AG08396 (cell line): ENCODE results near the gene MITF.
A peak's percentile ranks its signal among the peaks of the same experiment; 100 is the strongest.
"Not testable (repeated sequence)": the region's sequence is repeated elsewhere in the genome, so short reads cannot be mapped to it uniquely, and the experiment has no call there.

ENCODE experiments used
- DNase-seq: peaks from one replicate; pipeline ENCODE4 v3.0.0; 2012; ENCODE audit warnings: low spot score, mixed read lengths

MITF gene

DNA sequence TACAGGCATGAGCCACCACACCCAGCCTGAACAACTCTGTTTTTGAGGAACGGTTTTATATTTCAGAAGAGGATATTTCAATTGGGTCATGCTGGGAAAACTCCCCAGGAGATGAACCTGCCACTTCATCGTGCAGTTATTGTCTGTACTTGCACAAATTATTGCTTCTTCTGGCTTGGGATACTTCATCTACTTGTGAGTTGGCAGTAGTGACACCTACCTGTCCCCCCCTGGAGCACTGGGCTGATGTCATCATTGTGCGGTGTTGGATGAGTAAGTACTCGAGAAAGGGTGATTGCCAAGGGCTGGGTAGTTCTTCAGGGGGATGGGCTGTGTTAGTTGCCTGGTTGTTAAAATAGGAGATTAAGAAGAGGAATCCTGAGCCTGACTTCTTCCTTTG is 175.1 kb downstream of the MITF start:
- DNase-seq, result no peak

DNA sequence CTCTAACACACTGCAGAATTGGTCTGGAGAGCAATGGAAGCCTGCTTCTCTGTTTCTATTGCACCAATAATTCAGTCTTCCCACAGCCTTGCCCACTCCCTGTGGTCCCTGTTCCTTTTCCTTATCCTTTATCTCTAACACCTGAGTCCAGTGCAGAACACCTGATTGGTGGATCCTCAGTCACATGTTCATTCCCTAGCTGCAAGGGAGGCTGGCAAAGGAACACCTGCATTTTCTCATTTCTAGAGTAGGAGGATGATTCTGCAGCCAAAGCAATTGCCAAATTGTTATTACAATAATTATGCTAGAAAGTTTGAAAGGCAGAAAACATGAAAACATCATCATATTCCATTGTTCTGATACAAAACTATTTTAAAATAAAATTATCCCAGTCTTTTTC is 176.5 kb downstream of the MITF start:
- DNase-seq, result no peak

DNA sequence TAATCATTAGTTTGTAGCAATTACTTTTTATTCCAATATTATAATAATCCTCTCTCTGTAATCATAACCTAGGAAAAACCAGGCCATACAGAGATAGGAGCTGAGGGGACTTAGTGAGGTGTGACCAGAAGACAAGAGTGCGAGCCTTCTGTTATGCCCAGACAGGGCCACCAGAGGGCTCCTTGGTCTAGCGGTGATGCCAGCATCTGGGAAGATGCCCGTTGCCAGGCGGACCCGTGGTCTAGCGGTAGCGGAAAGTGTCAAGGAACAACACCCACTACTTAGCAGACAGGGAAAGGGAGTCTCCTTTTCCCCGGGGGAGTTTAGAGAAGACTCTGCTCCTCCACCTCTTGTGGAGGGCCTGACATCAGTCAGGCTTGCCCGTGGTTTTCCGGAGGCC is 180.7 kb downstream of the MITF start:
- DNase-seq, result not testable (repeated sequence)

DNA sequence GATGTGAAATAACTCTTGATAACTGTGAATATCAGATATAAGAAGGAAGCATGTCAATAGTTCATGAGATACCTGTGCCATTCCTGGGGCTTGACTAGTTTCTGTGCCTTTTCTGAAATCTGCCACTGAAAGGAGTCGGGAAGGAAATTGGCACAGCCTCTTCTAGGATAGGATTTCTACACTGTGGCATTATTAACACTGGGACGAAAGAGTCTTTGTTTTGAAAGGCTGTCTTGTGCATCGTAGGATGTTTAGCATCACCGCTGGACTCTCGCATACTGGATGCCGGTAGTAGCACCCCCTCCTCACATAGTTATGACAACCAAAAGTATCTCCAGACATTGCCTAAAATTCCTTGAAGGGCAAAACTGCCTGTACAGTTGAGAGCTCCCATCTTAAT is 182.4 kb downstream of the MITF start:
- DNase-seq, result no peak

DNA sequence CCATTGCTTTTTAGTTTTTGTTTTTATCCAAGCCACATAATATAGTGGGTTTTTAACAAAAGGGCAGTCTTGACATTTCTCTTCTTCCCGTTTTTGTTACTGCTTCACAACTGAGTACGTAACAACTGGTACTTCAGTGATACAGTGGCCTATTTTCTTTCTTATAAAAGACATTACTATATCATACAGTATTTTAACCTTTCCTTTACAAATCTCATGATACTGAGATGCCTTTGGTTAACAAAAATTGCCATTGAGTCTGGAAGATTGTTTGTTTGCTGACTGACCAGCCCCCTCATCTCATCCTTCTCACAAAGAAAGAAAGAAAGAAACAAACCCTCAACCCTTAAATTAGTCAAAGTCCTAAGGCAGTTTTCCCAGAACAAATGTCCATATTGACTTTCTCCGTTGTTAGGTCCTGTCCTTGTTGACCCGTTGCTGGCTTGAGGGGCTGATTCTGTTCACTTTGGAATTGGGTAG is 183.3 kb downstream of the MITF start:
- no peak for DNase-seq

DNA sequence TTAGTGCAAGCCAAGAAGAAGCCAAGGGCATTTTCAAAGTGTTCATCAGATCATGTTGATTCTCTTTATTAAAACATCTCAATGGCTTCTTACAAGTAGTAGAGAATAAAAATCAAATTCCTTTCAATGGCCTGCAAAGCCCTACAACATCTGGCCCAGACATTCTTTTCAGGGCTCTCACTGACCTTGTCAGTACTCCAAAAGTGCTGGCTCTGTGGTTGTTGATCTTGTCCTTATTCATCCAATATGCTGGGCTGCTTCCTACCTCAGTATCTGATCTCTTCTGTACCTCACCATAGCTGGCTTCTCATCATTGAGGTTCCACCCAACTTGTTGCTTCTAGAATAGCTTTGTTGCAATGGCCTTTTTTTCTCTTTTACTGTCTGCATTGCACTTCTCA is 186.2 kb downstream of the MITF start:
- peak; percentile 26 for DNase-seq

DNA sequence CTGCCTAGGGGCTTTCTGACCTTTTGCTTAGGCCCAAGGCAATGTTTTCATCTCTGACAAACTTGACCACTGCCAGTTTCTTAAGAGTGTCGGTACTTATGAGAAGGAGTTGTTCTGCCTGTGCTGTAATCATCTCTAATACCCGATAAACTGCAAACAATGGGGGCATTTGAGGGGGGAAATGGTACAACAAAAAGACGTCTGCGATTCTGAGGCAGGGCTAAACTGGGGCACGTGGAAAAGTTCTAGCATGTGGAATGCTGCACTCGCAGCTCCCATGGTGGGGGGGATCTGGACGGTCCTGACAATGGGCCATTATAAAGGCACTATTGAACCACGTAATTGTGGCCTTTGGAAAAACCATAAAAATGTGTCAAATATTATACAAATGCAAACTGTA is 187.1 kb downstream of the MITF start:
- no peak for DNase-seq

DNA sequence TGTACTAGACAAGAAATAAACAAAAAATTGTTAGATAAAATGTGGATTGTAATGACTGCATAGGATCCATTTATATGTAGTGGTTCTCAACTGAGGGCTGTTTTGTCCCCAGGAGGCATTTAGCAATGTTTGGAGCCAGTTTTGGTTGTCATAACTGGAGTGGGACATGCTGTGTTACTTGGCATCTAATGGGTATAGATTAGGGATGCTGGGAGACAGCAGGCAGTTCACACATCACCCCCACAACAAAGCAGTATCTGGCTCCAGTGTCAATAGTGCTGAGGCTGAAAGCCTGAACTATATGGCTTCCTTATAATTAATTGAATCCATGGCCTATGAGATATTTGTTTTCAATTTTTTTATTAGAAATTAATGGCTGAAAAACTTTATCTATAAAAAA is 188.3 kb downstream of the MITF start:
- DNase-seq, result no peak

DNA sequence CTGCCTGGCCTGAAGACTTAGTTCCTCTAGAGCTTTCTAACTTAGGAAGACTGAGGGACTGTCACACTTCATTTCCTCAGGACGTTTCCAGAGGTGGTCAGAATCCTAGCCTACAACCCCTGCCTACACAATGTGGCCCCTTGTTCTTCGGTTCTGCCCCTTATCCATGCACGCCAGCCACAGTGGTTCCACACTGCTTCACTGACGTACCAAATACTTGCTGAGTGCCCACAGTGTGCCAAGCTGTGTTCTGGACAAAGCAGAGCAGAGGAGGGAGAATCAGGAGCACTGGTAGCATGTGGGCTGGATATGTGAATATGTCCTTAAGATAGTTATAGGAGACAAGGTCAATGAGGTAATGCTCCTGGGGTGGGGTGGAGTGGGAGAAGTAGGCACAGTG is 189.8 kb downstream of the MITF start:
- DNase-seq, result no peak

DNA sequence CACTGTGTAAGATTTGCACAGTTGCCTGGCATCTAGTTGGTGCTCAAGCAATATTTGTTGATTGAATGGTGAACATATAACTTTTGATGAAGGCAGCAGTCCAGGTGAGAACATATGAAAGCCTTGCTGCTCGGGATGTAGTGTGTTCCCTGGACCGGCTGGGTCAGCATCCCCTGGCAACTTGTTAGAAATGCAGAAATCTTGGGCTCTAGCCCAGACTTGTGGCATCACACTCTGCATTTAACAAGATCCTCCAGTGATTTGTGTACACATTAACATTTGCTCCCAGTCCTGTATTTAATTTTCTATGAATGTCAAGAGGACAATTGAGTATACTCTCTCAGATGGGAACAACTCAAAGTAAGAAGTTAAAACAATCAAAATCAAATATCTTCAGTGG is 191.3 kb downstream of the MITF start:
- no peak for DNase-seq

DNA sequence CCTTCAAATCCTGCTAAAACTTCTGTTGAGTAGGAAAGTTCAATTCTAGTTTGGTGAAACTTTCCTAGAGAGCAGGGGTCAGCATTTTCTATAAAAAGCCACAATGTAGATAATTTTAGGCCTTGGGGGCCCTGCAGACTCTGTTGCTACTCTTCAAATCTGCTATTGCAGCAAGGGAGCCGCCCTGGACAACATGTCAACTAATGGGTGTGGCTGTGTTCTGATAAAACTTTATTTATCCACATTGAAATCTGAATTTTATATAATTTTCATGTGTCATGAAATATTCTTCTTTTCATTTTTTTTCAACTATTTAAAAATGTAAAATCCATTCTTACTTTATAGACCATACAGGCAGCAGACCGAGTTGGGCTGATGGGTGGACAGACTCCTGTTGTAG is 192.8 kb downstream of the MITF start:
- no peak for DNase-seq

DNA sequence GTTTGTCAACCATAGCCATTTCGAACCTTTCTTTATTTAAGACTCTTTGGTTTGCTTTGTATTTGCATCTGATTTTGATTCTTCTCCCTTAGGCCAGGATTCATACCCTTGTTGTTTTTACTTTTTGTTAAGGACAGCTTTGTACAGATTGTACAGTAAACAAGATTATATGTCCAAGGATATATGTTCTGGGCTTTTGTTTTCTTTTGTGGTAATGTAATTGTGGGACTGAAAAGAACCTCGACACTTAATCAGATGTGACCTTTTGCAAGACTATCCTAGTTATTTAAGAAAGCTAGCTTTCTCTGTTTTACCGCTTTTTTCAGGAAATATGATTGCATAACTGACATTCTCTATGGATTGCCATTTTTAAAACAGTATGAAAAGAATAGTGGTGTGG is 193.2 kb downstream of the MITF start:
- no peak for DNase-seq

DNA sequence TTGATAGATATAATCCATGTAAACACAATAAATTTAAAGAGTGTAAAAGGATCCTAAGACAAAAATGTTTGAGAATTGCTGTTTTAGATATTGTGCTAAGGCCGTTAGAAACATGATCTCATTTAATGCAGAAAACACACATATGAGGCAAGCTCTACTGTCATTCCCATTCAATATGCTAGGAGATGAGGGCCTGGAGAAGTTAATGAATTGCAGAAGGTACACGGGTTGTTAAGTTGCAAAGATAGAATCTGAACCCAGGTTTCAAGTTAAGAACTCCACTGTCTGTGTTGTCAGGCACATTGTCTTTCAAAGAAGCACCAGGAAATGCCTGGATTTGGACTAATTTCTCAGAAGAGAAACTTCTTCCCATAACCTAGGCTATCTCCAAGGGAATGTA is 195.1 kb downstream of the MITF start:
- no peak for DNase-seq

DNA sequence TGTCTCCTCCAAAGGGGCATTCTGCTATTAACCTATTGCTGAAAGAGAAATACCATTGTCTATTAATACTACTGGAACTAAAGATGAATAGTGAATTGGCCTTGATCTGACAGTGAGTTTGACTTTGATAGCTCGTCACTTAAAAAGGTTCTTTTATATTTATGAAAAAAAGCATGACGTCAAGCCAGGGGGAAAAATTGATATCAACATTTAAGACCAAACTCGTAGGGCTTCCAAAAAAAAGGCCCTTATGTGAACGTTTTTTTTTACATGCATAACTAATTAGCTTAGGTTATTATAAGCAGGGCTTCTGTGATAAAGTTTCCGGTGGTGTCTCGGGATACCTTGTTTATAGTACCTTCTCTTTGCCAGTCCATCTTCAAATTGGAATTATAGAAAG is 197.0 kb downstream of the MITF start:
- no peak for DNase-seq

DNA sequence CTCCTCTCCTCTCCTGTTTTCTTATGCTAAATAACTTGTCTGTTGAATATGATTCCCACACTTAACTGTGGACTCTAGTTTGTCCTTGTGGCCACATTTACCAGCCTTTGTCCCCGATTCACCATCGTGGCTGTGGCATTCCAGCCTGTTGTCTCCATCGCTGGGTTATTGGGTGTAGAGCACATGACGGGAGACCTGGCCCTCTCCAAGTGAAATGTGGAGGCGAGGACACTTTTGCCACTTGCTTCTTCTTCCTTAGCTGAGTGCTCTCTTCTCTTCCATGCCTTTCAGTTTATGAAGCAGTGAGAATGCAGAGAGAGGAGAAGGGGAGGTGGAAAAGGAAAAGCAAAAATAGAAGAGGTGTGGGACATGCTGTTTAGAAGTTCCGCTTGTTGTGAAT is 198.8 kb downstream of the MITF start:
- DNase-seq, result no peak

DNA sequence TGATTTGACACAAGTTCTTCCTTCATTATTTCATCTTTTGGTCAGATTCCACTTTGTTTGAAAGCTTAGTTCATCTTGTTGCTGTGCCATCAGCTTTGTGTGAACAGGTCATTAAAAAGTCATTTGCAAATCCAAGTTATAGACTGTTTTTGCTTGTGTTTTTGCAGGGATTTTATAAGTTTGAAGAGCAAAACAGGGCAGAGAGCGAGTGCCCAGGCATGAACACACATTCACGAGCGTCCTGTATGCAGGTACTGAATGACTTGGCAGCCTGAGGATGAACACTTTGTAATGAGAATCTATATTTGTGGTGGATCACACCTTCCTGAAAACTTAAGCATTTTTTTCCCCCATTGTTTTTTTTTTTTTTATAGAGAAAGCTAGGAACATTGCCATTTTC is 199.7 kb downstream of the MITF start:
- no peak for DNase-seq

DNA sequence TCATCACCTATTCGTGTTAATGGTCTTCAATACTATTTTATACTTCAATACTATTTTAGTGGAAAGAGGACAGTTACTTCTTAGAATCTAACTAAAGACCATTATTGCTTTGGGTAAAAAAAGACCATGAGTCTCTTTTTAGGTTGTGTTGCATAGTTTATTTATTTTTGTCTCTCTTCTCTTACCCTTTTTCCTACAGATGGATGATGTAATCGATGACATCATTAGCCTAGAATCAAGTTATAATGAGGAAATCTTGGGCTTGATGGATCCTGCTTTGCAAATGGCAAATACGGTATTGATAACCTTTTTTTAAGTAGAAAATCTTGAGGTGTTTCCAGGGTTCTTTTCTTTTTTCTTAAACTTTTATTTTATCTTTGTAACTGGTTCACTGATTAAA is 201.8 kb downstream of the MITF start:
- DNase-seq, result no peak

DNA sequence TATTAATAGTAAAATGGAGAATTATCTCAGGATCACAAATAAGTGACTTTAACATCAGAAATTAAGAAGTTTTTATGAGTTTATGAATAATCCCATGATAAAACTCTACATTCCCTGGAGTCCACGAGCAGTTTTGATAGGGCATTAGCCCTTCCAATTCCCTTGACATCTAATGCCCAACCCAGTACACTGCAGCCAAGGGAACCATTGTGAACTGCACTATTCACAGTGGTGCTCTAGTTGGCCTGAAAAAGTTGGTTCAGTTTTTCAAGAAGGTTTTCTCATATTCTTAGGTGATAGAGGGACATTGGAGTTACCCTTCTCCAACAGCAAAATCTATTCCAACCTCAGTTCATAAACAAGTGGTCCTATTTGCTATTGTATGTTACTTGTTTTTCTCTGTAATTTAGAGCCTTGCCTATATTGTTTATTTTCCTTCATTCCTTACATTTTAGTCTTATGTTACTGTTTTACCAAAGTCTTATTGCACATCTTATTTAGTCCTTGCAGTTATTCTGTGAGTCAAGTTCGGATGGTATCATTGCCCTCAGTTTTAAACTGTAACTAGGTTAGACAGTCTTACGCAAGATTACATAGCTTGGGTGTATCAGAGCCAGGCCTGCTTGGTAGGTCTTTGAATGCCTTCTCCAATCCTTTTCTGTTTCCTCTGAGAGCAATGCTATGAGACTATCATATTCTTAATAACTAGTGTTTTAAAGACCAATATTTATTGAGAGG is 202.3 kb downstream of the MITF start:
- peak; percentile 24 for DNase-seq

DNA sequence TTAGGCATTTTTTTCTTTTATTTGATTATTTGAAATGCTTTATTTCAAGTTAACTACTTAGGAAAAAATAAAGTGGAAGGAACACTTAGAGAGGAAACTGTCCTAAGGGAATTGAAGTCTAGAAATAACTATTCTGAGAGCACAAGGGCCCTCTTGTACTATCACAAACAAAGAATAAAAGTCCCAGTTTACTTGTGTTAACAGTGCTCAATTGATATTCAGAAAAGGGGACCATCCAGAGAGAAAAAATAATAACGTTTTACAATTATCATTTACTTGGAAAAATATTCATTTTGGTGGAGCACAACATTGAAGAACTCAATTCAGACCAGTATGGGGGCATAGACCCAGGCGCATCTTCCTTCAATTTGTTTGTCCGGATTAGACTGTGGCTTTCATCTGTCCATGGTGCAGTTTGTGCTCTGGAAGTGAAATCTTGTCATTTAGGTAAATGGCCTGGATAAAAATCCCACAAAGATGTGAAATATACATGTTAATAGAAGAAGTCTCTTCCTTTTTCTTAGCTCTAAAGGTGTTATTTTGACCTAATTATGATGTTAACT is 205.7 kb downstream of the MITF start:
- no peak for DNase-seq

DNA sequence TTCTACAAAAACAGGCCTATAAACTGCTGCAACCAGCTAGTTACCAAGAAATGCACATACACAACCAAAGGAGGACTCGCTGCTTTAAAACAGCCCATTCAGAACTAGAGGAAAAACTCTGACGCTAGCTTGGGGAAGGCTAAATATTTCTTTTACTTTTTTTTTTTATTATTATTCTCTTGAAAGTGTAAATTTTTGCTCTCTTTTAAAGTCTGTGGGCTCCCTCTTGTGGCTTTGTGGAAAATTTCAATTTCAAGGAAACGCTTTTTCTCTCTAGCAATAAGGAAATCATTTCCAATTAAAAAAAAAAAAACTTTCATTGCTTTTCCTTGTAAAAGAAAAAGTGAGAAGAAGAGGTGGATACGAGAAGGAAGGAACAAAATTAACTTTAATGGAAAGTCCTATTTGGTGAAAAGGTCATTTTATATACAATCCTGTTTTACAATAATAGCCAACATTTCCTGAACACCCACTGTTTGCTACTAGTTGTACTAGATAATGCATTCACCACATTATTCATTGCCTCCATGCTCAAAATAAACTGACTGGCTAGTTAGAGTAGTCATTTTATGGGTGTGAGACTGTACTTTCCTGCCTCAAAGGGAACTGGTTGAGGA is 209.1 kb downstream of the MITF start:
- DNase-seq, result peak; percentile 36

DNA sequence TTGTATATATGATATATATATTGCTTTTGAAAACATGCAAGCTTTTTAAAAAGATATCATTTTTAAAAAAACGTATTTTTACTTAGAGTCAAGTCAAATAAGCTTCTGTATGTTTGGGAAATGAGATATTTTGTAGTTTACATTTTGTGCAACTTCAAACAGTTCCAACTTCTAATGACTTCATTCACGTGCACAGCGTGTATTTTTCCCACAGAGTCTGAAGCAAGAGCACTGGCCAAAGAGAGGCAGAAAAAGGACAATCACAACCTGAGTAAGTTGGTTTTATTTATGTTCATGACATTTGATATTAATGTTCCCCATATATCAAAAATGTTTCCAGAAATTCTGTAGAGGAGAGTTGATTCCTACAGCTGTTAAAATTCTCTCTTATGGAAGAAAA is 212.4 kb downstream of the MITF start:
- DNase-seq, result no peak

DNA sequence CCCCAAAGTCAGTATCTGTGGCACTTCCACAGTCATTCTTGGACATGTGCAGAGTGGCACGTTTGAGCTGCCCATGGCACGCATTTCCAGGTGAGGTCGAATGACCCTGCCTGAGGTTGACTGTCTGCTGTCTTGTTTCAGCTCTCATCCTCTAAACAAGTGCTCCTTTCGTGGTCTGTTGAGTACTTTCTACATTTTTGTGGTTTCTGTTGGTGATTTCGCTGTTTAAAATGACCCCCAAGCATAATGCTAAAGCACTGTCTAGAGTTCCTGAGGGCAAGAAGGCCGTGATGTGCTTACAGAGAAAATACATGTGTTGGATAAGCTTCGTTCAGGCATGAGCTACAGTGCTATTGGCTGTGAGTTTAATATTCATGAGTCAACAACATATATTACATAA is 220.3 kb downstream of the MITF start:
- DNase-seq, result no peak

DNA sequence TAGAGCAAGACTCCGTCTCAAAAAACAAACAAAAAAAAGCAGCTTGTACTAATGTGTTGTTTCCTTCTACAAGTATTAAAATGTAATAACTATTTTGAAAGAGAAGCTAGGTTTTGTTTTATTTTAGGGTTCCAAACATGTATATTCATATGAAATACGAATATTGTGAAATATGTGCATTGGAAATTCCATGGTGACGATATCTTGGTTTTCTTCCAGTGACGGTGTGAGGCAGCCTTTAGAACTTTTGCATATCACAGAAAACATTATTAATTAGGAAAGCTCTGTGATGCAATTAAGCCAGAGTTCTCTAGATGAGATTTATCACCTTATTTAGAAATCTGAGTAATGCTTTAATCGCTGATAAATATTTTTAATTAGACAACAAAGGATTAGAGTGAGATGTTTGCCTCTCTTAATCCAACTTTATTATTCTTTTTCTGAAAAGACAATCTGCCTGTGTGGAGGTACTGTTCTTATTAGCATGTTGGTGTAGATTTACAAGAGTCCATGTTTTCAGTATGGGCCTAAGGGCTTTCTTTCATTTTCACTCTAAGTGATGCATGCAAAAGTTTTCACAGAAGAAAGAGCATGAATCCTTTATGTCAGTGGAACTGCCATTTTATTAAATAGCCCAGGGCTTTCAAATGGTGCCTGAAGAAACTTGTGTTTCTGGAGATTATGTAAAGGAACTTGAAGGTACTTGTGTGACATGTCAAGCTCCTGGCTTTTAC is 222.6 kb downstream of the MITF start:
- DNase-seq, result no peak
